Neural cell (in vitro differentiated cells): Measurements from ENCODE around the gene FSIP1.

Experiments used
- CTCF ChIP-seq: fragments of 450-650 bp; IDR thresholded peaks from 2 replicates; pipeline ENCODE4 v1.5.1; 2014; ENCODE audit warnings: antibody characterized with exemption, mild to moderate bottlenecking, moderate library complexity; ENCODE audit not compliant: poor library complexity, severe bottlenecking
- EP300 ChIP-seq: fragments of 450-650 bp; conservative IDR thresholded peaks from 2 replicates; pipeline ENCODE4 v1.6.1; 2014; ENCODE audit warnings: antibody characterized with exemption, mild to moderate bottlenecking, moderate library complexity; ENCODE audit not compliant: poor library complexity, severe bottlenecking
- EZH2 ChIP-seq: fragments of 200-600, 300-800 bp; shearing (Covaris generic), sonication (generic); IDR thresholded peaks from 2 replicates; pipeline ENCODE4 v1.6.1; 2014; ENCODE audit warnings: antibody characterized with exemption, low read length, borderline replicate concordance, mild to moderate bottlenecking; ENCODE audit not compliant: insufficient read depth, poor library complexity, severe bottlenecking
- POLR2AphosphoS5 ChIP-seq: IDR thresholded peaks from 2 replicates; pipeline ENCODE4 v1.6.1; 2012

GRCh38 chr15:39573287-39573686 is 209.4 kb downstream of the FSIP1 start:
- TF ChIP-seq EP300 (no peak), CTCF (no peak), POLR2AphosphoS5 (no peak), EZH2 (no peak)
